ENCODE measurements around the gene CRIM1. TPM values are rescaled to one million over a fixed set of nuclear protein-coding genes. Genes with fewer than 3 reads are reported as not detected.

The CRIM1 gene
- total RNA-seq, 1 donor, result 949 TPM

DNA sequence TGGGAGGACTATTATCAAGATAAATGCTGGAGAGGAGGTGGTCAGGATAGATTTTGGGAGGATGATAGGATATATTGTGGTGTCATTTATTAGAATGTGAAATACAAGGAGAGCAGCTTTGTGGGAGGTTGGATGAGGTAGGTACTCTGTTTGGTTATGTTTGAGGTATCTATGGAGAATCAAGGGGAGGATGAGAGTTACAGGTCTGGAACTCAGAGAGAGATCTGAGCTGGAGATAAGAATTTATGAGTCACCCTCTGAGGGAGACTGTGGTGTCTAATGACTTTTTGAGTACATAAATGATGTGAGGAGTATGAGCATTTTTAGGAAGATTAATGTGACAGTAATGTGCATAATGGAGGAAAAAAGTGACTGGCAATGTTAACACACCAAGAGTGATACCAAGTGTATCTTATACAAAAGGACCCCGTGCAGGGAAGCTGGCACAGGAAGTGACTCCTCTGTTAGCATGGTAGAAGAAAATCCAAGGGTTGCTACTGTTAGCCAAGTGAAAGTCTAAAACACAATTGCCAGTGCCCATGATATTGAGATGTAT, 48.2 kb downstream of the CRIM1 start:
- peak; percentile 79 for DNase-seq (ENCODE audit: low read depth)
- TF ChIP-seq CTCF (IDR thresholded peaks at IDR 0.05; ENCODE audit: insufficient read depth, low read depth, low read length), result no peak

GRCh38 chr2:36404318-36404717, 48.7 kb downstream of the CRIM1 start:
- TF ChIP-seq CTCF (IDR thresholded peaks at IDR 0.05; ENCODE audit: insufficient read depth, low read depth, low read length), result no peak
- H3K4me3 ChIP-seq (ENCODE audit: low read depth, low read length), result no peak overlapping the region
- peak; percentile 29 for DNase-seq (ENCODE audit: low read depth)

More for the DNA sequence above, 48.2 kb downstream of the CRIM1 start:
- no peak overlapping the region for H3K4me3 ChIP-seq (ENCODE audit: low read depth, low read length)

DNA sequence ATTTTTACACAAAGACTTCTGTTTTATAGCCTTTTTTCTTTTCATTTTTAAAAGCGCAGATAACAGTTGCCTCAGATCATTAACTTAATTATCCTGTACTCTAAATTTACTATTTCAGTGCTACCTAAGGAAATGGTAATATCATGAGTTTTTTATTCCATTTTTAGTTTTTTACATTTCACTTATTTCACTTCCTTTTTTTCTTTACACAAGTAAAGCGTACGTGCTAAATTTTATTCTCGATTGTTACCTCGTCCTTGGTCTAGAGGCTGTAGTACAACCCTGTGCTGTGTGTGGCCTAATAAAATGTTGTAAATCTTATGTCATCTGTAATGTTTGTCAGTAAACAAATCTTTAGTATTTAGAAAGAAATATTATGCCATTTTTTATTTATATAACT, 49.2 kb downstream of the CRIM1 start:
- H3K4me3 ChIP-seq (ENCODE audit: low read depth, low read length), result no peak overlapping the region
- TF ChIP-seq CTCF (IDR thresholded peaks at IDR 0.05; ENCODE audit: insufficient read depth, low read depth, low read length), result no peak
- DNase-seq (ENCODE audit: low read depth), result no peak

DNA sequence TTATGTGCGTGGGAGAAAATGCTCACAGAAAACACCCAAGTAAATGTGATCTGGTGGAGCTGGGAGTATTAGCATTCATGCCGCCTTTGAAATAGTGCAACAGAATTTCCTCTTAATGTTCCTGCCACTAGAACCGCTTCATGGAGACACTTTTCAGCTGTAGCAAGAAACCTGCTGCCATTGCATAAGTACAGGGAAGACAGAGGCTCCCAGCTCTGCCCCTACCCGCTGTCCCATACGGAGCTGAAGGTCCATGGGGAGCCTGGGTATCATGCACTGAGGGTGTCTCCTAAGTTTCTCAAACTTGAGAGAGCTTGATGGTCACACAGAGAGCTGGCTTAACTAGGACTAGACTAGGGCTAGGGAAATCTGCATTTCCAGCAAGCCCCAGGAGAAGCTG, 49.6 kb downstream of the CRIM1 start:
- peak; percentile 34 for DNase-seq (ENCODE audit: low read depth)
- TF ChIP-seq CTCF (IDR thresholded peaks at IDR 0.05; ENCODE audit: insufficient read depth, low read depth, low read length), result no peak
- no peak overlapping the region for H3K4me3 ChIP-seq (ENCODE audit: low read depth, low read length)

DNA sequence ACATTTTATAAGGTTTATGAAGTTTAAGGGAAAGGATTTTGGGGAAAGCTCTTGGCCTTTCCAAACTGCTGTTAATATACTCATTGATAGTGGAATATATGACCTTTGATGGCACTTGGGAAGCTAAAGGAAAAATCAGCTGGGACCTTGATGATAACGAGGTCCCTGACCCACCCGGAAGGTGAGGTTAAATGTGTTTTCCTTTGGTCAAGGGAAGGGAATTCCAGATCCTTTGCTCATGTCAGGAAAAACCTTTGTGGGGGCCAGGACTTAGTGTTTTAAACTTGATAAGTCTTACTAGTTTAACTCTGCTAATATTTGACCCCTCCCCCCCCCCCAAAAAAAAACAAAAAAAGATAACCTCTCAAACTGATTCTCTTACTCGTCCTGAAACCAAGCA, 50.7 kb downstream of the CRIM1 start:
- H3K4me3 ChIP-seq (ENCODE audit: low read depth, low read length), result no peak overlapping the region
- no peak for TF ChIP-seq CTCF (IDR thresholded peaks at IDR 0.05; ENCODE audit: insufficient read depth, low read depth, low read length)
- DNase-seq (ENCODE audit: low read depth), result no peak

DNA sequence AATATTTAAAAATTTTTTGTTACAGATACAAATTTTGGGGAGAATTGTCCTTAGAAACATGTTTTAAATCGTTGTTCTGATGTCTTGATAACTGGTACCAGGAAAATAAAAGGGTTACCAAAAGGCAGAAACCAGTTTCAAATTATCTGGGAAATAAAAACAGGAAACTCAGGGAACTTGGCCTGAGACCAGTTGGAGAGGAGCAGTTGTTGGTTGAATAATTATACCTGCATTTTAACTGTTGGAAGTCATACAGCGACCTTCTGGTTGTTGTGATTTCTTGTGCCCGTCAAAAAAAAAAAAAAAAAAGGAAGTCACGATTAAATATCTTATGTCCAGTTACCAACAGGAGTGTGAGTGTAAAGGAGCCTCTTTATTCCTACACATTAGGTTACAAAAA, 51.8 kb downstream of the CRIM1 start:
- no peak for DNase-seq (ENCODE audit: low read depth)
- H3K4me3 ChIP-seq (ENCODE audit: low read depth, low read length), result no peak overlapping the region
- TF ChIP-seq CTCF (IDR thresholded peaks at IDR 0.05; ENCODE audit: insufficient read depth, low read depth, low read length), result no peak

DNA sequence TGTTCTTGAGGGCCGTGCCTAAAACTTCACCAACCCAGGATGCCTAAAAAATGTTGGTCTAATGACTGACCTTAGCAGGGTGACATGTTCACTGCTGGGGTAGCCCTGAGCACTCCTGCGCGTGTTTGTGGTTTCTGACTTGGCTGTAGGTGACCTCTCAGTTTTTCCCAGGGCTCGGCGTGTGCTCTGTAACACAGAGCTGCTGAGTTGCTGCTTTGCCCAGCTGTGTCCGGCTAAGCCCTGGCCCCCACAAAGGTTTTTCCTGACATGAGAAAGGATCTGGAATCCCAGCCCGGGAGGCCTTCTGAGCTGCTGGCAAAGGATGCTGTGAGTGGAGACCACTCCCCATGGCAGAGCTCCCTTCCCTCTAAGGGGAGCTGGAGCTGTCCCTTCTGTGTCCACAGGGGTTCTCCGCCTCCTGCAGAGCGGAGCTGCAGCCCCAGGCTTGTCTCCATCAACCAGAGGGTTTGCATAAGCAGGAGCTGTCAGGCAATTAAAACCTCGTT, 52.7 kb downstream of the CRIM1 start:
- H3K4me3 ChIP-seq (ENCODE audit: low read depth, low read length), result no peak overlapping the region
- TF ChIP-seq CTCF (IDR thresholded peaks at IDR 0.05; ENCODE audit: insufficient read depth, low read depth, low read length), result peak; percentile 12
- DNase-seq (ENCODE audit: low read depth), result peak; percentile 88

Measured in fibroblast of villous mesenchyme (primary cell).